ENCODE results near the gene TMEM181.
"Not testable (repeated sequence)": the region's sequence is repeated elsewhere in the genome, so short reads cannot be mapped to it uniquely, and the experiment has no call there.

The TMEM181 gene

GRCh38 chr6:158638324-158638854, 78.5 kb downstream of the TMEM181 start:
- Mint-ChIP-seq H3K27me3 (no peaks in the 10 kb centered on the region), H3K9me3 (ENCODE audit: low read depth) (no peaks in the 10 kb centered on the region), H3K36me3 (peaks cover 17% of the 10 kb centered on the region), H3K4me3 (no peak overlapping the region), H3K27ac (peak overlapping the region; percentile 24), H3K4me1 (ENCODE audit: low read depth) (peaks cover 81% of the 10 kb centered on the region)

- peaks cover 17% of the 10 kb centered on the region for H3K36me3 Mint-ChIP-seq
- H3K4me1 Mint-ChIP-seq (ENCODE audit: low read depth), result peaks cover 79% of the 10 kb centered on the region
- H3K9me3 Mint-ChIP-seq (ENCODE audit: low read depth), result no peaks in the 10 kb centered on the region
- H3K27ac Mint-ChIP-seq, result peak overlapping the region; percentile 24
- no peak overlapping the region for H3K4me3 Mint-ChIP-seq
- no peaks in the 10 kb centered on the region for H3K27me3 Mint-ChIP-seq
Measured at GRCh38 chr6:158639056-158639455, 79.2 kb downstream of the TMEM181 start.

GRCh38 chr6:158640519-158640918, 80.6 kb downstream of the TMEM181 start:
- Mint-ChIP-seq H3K4me1 (ENCODE audit: low read depth) (peaks cover 71% of the 10 kb centered on the region), H3K36me3 (peaks cover 13% of the 10 kb centered on the region), H3K4me3 (peak overlapping the region; percentile 64)

GRCh38 chr6:158642097-158642601, 82.3 kb downstream of the TMEM181 start:
- Mint-ChIP-seq H3K27ac (peak overlapping the region; percentile 99), H3K4me1 (ENCODE audit: low read depth) (peaks cover 67% of the 10 kb centered on the region)

More at GRCh38 chr6:158640519-158640918, 80.6 kb downstream of the TMEM181 start:
- H3K27ac Mint-ChIP-seq, result peak overlapping the region; percentile 87
- H3K27me3 Mint-ChIP-seq, result no peaks in the 10 kb centered on the region
- no peaks in the 10 kb centered on the region for H3K9me3 Mint-ChIP-seq (ENCODE audit: low read depth)

GRCh38 chr6:158643836-158644230, 83.9 kb downstream of the TMEM181 start:
- Mint-ChIP-seq H3K27me3 (no peaks in the 10 kb centered on the region), H3K27ac (peak overlapping the region; percentile 99), H3K36me3 (peaks cover 7% of the 10 kb centered on the region), H3K9me3 (ENCODE audit: low read depth) (no peaks in the 10 kb centered on the region), H3K4me1 (ENCODE audit: low read depth) (peaks cover 66% of the 10 kb centered on the region), H3K4me3 (peak overlapping the region; percentile 100)

More at GRCh38 chr6:158642097-158642601, 82.3 kb downstream of the TMEM181 start:
- Mint-ChIP-seq H3K4me3 (peak overlapping the region; percentile 100), H3K9me3 (ENCODE audit: low read depth) (no peaks in the 10 kb centered on the region), H3K27me3 (no peaks in the 10 kb centered on the region), H3K36me3 (peaks cover 7% of the 10 kb centered on the region)

GRCh38 chr6:158644231-158645063, 84.6 kb downstream of the TMEM181 start, which contains the start of gene DYNLT1:
DYNLT1 (minus strand) TSS chr6:158644743; CDS start chr6:158644708, 35 bp downstream.
- Mint-ChIP-seq H3K4me1 (ENCODE audit: low read depth) (peaks cover 66% of the 10 kb centered on the region), H3K9me3 (ENCODE audit: low read depth) (no peaks in the 10 kb centered on the region), H3K27me3 (no peaks in the 10 kb centered on the region), H3K36me3 (peaks cover 7% of the 10 kb centered on the region), H3K4me3 (peak within 1 kb of the TSS; percentile 100), H3K27ac (peak within 1 kb of the TSS; percentile 99)

- peaks cover 5% of the 10 kb centered on the region for H3K36me3 Mint-ChIP-seq
- peak overlapping the region; percentile 89 for H3K4me3 Mint-ChIP-seq
- H3K27ac Mint-ChIP-seq, result peak overlapping the region; percentile 89
- H3K4me1 Mint-ChIP-seq (ENCODE audit: low read depth), result peaks cover 68% of the 10 kb centered on the region
- no peaks in the 10 kb centered on the region for H3K9me3 Mint-ChIP-seq (ENCODE audit: low read depth)
- no peaks in the 10 kb centered on the region for H3K27me3 Mint-ChIP-seq
Measured at GRCh38 chr6:158645064-158646022, 85.5 kb downstream of the TMEM181 start.

GRCh38 chr6:158646023-158646910, 86.4 kb downstream of the TMEM181 start:
- Mint-ChIP-seq H3K27me3 (no peaks in the 10 kb centered on the region), H3K27ac (peak overlapping the region; percentile 67), H3K4me1 (ENCODE audit: low read depth) (peaks cover 65% of the 10 kb centered on the region), H3K4me3 (peak overlapping the region; percentile 89), H3K9me3 (ENCODE audit: low read depth) (no peaks in the 10 kb centered on the region), H3K36me3 (peaks cover 3% of the 10 kb centered on the region)

GRCh38 chr6:158647501-158647900, 87.6 kb downstream of the TMEM181 start:
- Mint-ChIP-seq H3K4me1 (ENCODE audit: low read depth) (peaks cover 56% of the 10 kb centered on the region), H3K9me3 (ENCODE audit: low read depth) (no peaks in the 10 kb centered on the region), H3K36me3 (no peaks in the 10 kb centered on the region), H3K4me3 (no peak overlapping the region), H3K27me3 (no peaks in the 10 kb centered on the region), H3K27ac (peak overlapping the region; percentile 66)

GRCh38 chr6:158648682-158649131, 88.8 kb downstream of the TMEM181 start:
- Mint-ChIP-seq H3K36me3 (peaks cover 2% of the 10 kb centered on the region), H3K9me3 (ENCODE audit: low read depth) (no peaks in the 10 kb centered on the region), H3K27me3 (no peaks in the 10 kb centered on the region), H3K4me3 (peak overlapping the region; percentile 85), H3K4me1 (ENCODE audit: low read depth) (peaks cover 60% of the 10 kb centered on the region), H3K27ac (peak overlapping the region; percentile 97)

GRCh38 chr6:158649289-158650143, 89.6 kb downstream of the TMEM181 start, which contains the start of gene SYTL3:
SYTL3 (plus strand) TSS chr6:158650054; CDS start chr6:158663269, 13,215 bp downstream.
- Mint-ChIP-seq H3K9me3 (ENCODE audit: low read depth) (no peaks in the 10 kb centered on the region), H3K27me3 (no peaks in the 10 kb centered on the region), H3K4me3 (peak within 1 kb of the TSS; percentile 85), H3K36me3 (peaks cover 8% of the 10 kb centered on the region), H3K27ac (peak within 1 kb of the TSS; percentile 97), H3K4me1 (ENCODE audit: low read depth) (peaks cover 68% of the 10 kb centered on the region)

GRCh38 chr6:158651981-158652737, 92.3 kb downstream of the TMEM181 start:
- peak overlapping the region; percentile 89 for H3K4me3 Mint-ChIP-seq
- H3K27ac Mint-ChIP-seq, result peak overlapping the region; percentile 100
- H3K4me1 Mint-ChIP-seq (ENCODE audit: low read depth), result peaks cover 75% of the 10 kb centered on the region
- peaks cover 21% of the 10 kb centered on the region for H3K36me3 Mint-ChIP-seq
- not testable (repeated sequence) for H3K27me3 Mint-ChIP-seq; H3K9me3 Mint-ChIP-seq (ENCODE audit: low read depth)
